ENCODE data around the gene C4B. TPM values are rescaled to one million over a fixed set of nuclear protein-coding genes. Genes with fewer than 3 reads are reported as not detected.
"Not testable (repeated sequence)": the region's sequence is repeated elsewhere in the genome, so short reads cannot be mapped to it uniquely, and the experiment has no call there.

Gene C4B
- polyA plus RNA-seq, 4 donors = 9.6 to 87.6 (median 26.6) TPM

- H3K4me1 ChIP-seq (ENCODE audit: control insufficient read depth in 3 of 3, insufficient read depth in 2 of 3, low read depth in 1 of 3, low read length in 2 of 3) = peaks cover 2 to 19% (median 7%) of the 10 kb centered on the region in 3 donors
- H3K36me3 ChIP-seq (ENCODE audit: control insufficient read depth in 3 of 3, insufficient read depth in 2 of 3, low read depth in 1 of 3, low read length in 3 of 3) = peaks cover 15 to 68% (median 29%) of the 10 kb centered on the region in 3 donors
- H3K4me3 ChIP-seq (ENCODE audit: low read depth in 1 of 3, low read length in 3 of 3) = no peak overlapping the region
- no peak overlapping the region for H3K27ac ChIP-seq (ENCODE audit: low read depth in 1 of 3, low read length in 2 of 3)
- H3K27me3 ChIP-seq (ENCODE audit: control insufficient read depth in 3 of 3, insufficient read depth in 3 of 3, low read length in 3 of 3) = no peaks in the 10 kb centered on the region
- no peaks in the 10 kb centered on the region for H3K9me3 ChIP-seq (ENCODE audit: control insufficient read depth in 2 of 2, insufficient read depth in 1 of 2, low read depth in 1 of 2, low read length in 1 of 2)
- FAIRE-seq (no peak), DNase-seq (no peak)
- WGBS, 3 donors = 77 to 81% (median 78%) methylated on average over 17 of the region's 17 CpGs
Observed at GRCh38 chr6:31969712-31970603, 44.6 kb upstream of the C4B start.

DNA sequence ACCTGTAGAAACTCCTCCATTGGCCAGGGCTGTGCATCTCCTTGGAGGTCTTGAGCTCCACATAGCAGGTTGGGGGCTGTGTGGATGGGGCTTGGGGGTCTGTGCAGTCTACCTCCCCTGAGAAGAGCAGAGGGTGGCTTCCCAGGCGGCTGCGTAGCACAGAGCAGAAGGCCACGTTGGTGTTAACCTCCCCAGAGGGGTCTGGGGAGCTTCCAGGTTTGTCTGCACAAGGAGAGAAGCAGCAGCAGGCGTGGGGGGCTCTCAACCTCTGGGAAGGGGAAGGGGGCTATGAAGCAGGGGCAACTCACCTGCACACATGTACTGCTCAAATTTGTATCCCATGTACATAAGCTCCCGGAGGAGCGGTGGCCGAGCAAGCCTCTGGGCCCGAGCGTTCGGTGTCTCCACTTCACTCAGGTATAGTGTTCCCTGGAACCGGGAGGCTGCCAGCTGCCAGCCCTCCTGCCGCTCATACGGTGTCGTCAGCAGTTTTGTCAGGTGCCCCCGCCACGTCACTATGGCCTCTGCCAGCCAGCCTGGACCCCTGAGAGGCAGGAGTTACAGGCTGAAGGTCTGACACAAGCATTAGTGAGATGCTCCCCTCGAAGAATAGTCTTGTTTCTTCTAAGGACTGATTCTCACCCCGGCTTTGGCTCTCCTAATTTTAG lies 43.9 kb upstream of the C4B start:
- peak overlapping the region in 2 of 3 donors; percentile 64 to 77 for H3K4me3 ChIP-seq (ENCODE audit: low read depth in 1 of 3, low read length in 3 of 3)
- no peaks in the 10 kb centered on the region for H3K9me3 ChIP-seq (ENCODE audit: control insufficient read depth in 2 of 2, insufficient read depth in 1 of 2, low read depth in 1 of 2, low read length in 1 of 2)
- no peaks in the 10 kb centered on the region for H3K27me3 ChIP-seq (ENCODE audit: control insufficient read depth in 3 of 3, insufficient read depth in 3 of 3, low read length in 3 of 3)
- H3K36me3 ChIP-seq (ENCODE audit: control insufficient read depth in 3 of 3, insufficient read depth in 2 of 3, low read depth in 1 of 3, low read length in 3 of 3) = peaks cover 13 to 65% (median 29%) of the 10 kb centered on the region in 3 donors
- no peak for DNase-seq
- no peak for FAIRE-seq
- WGBS, 3 donors = 63 to 79% (median 72%) methylated on average over 14 to 18 of the region's 18 CpGs
- peak overlapping the region; percentile 69 to 99 (median 94) for H3K27ac ChIP-seq (ENCODE audit: low read depth in 1 of 3, low read length in 2 of 3)
- peaks cover 2 to 19% (median 7%) of the 10 kb centered on the region in 3 donors for H3K4me1 ChIP-seq (ENCODE audit: control insufficient read depth in 3 of 3, insufficient read depth in 2 of 3, low read depth in 1 of 3, low read length in 2 of 3)

DNA sequence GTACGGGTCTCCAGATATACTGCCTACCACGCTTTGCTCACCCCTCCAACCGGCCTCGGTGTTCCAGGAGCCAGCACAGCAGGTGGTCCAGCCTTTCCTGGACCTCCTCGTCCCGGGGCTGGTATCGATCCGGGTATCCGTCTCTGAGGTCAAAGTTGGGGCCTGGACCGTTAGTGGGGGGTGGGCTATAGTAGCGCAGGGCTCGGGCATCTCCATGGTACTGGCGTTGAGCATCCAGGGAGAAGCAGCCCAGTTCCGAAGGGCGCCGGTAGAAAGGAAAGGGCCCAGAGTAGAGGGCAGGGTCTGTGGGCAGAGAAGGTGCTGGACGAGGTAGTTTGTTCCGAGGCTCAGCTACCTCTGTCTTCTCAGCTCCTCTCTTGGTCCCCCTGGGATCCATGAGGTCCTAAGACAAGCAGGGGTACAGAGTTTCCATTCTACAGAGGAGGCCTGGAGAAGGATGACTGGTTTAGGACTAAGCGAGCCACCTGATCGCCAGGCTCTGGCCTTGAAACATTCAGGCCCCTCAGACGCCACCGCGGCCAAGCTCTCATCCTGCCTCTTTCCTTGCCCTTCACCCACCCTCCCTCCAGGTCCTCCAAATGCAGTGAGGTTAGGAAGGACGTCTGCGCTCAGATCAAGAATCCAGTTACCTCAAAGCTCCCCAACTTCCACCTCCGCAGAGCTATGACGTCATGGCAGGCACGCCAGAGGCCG lies 43.2 kb upstream of the C4B start:
- Histone ChIP-seq H3K27me3 (ENCODE audit: control insufficient read depth in 3 of 3, insufficient read depth in 3 of 3, low read length in 3 of 3) (no peaks in the 10 kb centered on the region), H3K4me3 (ENCODE audit: low read depth in 1 of 3, low read length in 3 of 3) (peak overlapping the region; percentile 64 to 77 (median 66)), H3K27ac (ENCODE audit: low read depth in 1 of 3, low read length in 2 of 3) (peak overlapping the region; percentile 69 to 99 (median 94)), H3K9me3 (ENCODE audit: control insufficient read depth in 2 of 2, insufficient read depth in 1 of 2, low read depth in 1 of 2, low read length in 1 of 2) (no peaks in the 10 kb centered on the region), H3K36me3 (ENCODE audit: control insufficient read depth in 3 of 3, insufficient read depth in 2 of 3, low read depth in 1 of 3, low read length in 3 of 3) (peaks cover 6 to 58% (median 24%) of the 10 kb centered on the region in 3 donors), H3K4me1 (ENCODE audit: control insufficient read depth in 3 of 3, insufficient read depth in 2 of 3, low read depth in 1 of 3, low read length in 2 of 3) (peaks cover 2 to 19% (median 7%) of the 10 kb centered on the region in 3 donors)
- no peak for FAIRE-seq
- DNase-seq = no peak
- WGBS, 3 donors = 9 to 24% (median 12%) methylated on average over 29 of the region's 29 CpGs

GRCh38 chr6:31971993-31972708 lies 42.4 kb upstream of the C4B start, which contains the start of gene DXO:
Gene DXO, minus strand, starts transcription at chr6:31972138. Its CDS starts 463 bp downstream, at chr6:31971675.
- H3K27me3 ChIP-seq (ENCODE audit: control insufficient read depth in 3 of 3, insufficient read depth in 3 of 3, low read length in 3 of 3) = no peaks in the 10 kb centered on the region
- no peak for FAIRE-seq
- H3K4me1 ChIP-seq (ENCODE audit: control insufficient read depth in 3 of 3, insufficient read depth in 2 of 3, low read depth in 1 of 3, low read length in 2 of 3) = peaks cover 2 to 19% (median 7%) of the 10 kb centered on the region in 3 donors
- H3K4me3 ChIP-seq (ENCODE audit: low read depth in 1 of 3, low read length in 3 of 3) = peak within 1 kb of the TSS; percentile 64 to 77 (median 66)
- DNase-seq = peak; percentile 98 to 100
- H3K27ac ChIP-seq (ENCODE audit: low read depth in 1 of 3, low read length in 2 of 3) = peak within 1 kb of the TSS; percentile 69 to 99 (median 94)
- peaks cover 0 to 3% of the 10 kb centered on the region in 2 donors for H3K9me3 ChIP-seq (ENCODE audit: control insufficient read depth in 2 of 2, insufficient read depth in 1 of 2, low read depth in 1 of 2, low read length in 1 of 2)
- peaks cover 1 to 55% (median 19%) of the 10 kb centered on the region in 3 donors for H3K36me3 ChIP-seq (ENCODE audit: control insufficient read depth in 3 of 3, insufficient read depth in 2 of 3, low read depth in 1 of 3, low read length in 3 of 3)
- 0 to 1% (median 0%) methylated on average over 58 to 62 of the region's 62 CpGs for whole genome bisulfite sequencing, 3 donors

DNA sequence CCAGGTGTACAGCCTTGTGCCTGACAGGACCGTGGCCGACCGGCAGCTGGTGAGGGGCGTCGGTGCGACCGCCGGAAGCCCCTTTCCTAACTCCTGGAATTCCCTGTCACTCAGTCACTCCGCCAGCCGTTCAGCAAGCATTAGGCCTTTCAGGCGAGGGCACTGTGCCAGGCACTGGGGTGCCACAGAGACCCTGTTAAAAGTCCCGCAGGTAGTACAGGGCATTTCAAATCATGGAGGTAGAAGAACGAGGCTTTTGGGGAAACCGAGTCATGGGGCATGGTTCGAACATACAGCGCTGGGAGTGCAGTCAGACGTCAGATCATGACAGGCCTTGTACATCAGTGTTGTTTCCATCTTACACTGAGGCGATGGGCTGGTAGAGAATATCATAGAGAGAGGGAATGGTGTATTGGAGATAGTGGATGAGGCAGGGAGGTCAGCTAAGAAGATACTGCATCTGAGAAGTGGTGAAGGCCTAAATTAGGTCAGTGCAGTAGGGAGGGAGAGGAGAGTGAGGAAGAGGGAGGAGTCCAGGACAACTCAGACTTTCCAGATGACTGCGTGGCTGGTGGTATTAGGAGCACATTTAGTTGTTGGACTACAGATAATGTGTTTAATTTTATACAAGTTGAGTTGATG lies 41.8 kb upstream of the C4B start:
- Histone ChIP-seq H3K36me3 (ENCODE audit: control insufficient read depth in 3 of 3, insufficient read depth in 2 of 3, low read depth in 1 of 3, low read length in 3 of 3) (peaks cover 1 to 48% (median 16%) of the 10 kb centered on the region in 3 donors), H3K27ac (ENCODE audit: low read depth in 1 of 3, low read length in 2 of 3) (peak overlapping the region; percentile 69 to 99 (median 94)), H3K4me1 (ENCODE audit: control insufficient read depth in 3 of 3, insufficient read depth in 2 of 3, low read depth in 1 of 3, low read length in 2 of 3) (peaks cover 2 to 19% (median 7%) of the 10 kb centered on the region in 3 donors), H3K9me3 (ENCODE audit: control insufficient read depth in 2 of 2, insufficient read depth in 1 of 2, low read depth in 1 of 2, low read length in 1 of 2) (peaks cover 0 to 3% of the 10 kb centered on the region in 2 donors), H3K27me3 (ENCODE audit: control insufficient read depth in 3 of 3, insufficient read depth in 3 of 3, low read length in 3 of 3) (no peaks in the 10 kb centered on the region), H3K4me3 (ENCODE audit: low read depth in 1 of 3, low read length in 3 of 3) (peak overlapping the region; percentile 64 to 77 (median 66))
- FAIRE-seq (no peak), DNase-seq (no peak)
- 5 to 7% (median 5%) methylated on average over 19 of the region's 19 CpGs for WGBS, 3 donors

GRCh38 chr6:31976065-31976464 lies 38.5 kb upstream of the C4B start:
- H3K27me3 ChIP-seq (ENCODE audit: control insufficient read depth in 3 of 3, insufficient read depth in 3 of 3, low read length in 3 of 3); H3K9me3 ChIP-seq (ENCODE audit: control insufficient read depth in 2 of 2, insufficient read depth in 1 of 2, low read depth in 1 of 2, low read length in 1 of 2); DNase-seq; FAIRE-seq; H3K27ac ChIP-seq (ENCODE audit: low read depth in 1 of 3, low read length in 2 of 3); H3K4me3 ChIP-seq (ENCODE audit: low read depth in 1 of 3, low read length in 3 of 3): not testable (repeated sequence)
- WGBS, 3 donors = 93 to 97% (median 97%) methylated on average over 7 to 30 of the region's 30 CpGs
- H3K4me1 ChIP-seq (ENCODE audit: control insufficient read depth in 3 of 3, insufficient read depth in 2 of 3, low read depth in 1 of 3, low read length in 2 of 3) = peaks cover 0 to 17% (median 4%) of the 10 kb centered on the region in 3 donors
- H3K36me3 ChIP-seq (ENCODE audit: control insufficient read depth in 3 of 3, insufficient read depth in 2 of 3, low read depth in 1 of 3, low read length in 3 of 3) = peaks cover 0 to 31% (median 0%) of the 10 kb centered on the region in 3 donors

DNA sequence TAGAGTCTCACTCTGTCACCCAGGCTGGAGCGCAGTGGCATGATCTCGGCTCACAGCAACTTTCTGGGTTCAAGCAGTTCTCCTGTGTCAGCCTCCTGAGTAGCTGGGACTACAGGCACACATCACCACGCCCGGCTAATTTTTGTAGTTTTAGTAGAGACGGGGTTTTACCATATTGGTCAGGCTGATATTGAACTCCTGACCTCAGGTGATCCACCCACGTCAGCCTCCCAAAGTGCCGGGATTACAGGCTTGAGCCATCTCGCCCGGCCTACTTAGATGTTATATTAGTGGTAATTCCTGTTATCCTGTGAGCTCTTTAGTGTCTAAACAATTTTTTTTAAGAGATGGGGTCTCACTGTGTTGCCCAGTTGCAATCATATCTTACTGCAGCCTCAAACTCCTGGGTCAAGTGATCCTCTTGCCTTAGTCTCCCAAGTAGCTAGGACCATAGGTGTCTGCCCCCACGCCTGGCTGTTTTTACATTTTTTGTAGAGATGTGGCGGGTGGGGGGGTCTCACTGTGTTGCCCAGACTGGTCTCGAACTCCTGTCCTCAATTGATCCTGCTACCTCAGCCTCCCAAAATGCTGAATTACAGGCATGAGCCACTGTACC lies 36.7 kb upstream of the C4B start:
- Histone ChIP-seq H3K9me3 (ENCODE audit: control insufficient read depth in 2 of 2, insufficient read depth in 1 of 2, low read depth in 1 of 2, low read length in 1 of 2) (peaks cover 0 to 3% of the 10 kb centered on the region in 2 donors), H3K27ac (ENCODE audit: low read depth in 1 of 3, low read length in 2 of 3) (no peak overlapping the region), H3K4me3 (ENCODE audit: low read depth in 1 of 3, low read length in 3 of 3) (no peak overlapping the region), H3K27me3 (ENCODE audit: control insufficient read depth in 3 of 3, insufficient read depth in 3 of 3, low read length in 3 of 3) (no peaks in the 10 kb centered on the region), H3K36me3 (ENCODE audit: control insufficient read depth in 3 of 3, insufficient read depth in 2 of 3, low read depth in 1 of 3, low read length in 3 of 3) (peaks cover 0 to 28% (median 0%) of the 10 kb centered on the region in 3 donors), H3K4me1 (ENCODE audit: control insufficient read depth in 3 of 3, insufficient read depth in 2 of 3, low read depth in 1 of 3, low read length in 2 of 3) (peaks cover 0 to 11% (median 3%) of the 10 kb centered on the region in 3 donors)
- FAIRE-seq (no peak), DNase-seq (no peak)
- WGBS, 3 donors = 93 to 96% (median 96%) methylated on average over 12 of the region's 12 CpGs

All from small intestine (tissue), 7 donors.